PFSK-1 (cell line): ENCODE data around the gene RXFP3.

Experiments
- FOXP2 ChIP-seq: optimal IDR thresholded peaks from 2 replicates; pipeline ENCODE3; 2011; ENCODE audit warnings: borderline replicate concordance, control low read depth, inconsistent platforms; ENCODE audit not compliant: insufficient read depth; ENCODE audit errors: extremely low read length, extremely low read depth
- POLR2AphosphoS5 ChIP-seq: IDR thresholded peaks from 2 replicates; pipeline ENCODE4 v1.6.1; 2012; ENCODE audit warnings: low read depth, mild to moderate bottlenecking, control low read depth, low read length, moderate library complexity
- REST ChIP-seq, 2 experiments: IDR thresholded peaks; 2 replicates each; pipeline versions ENCODE4 v1.6.1 to v1.8.0; 2011 to 2012; ENCODE audit warnings: low read depth in 2 of 2, low read length in 2 of 2, control low read depth in 1 of 2, inconsistent platforms in 1 of 2, mild to moderate bottlenecking in 1 of 2, moderate library complexity in 1 of 2; ENCODE audit not compliant: insufficient read depth in 1 of 2
- SIN3A ChIP-seq: IDR thresholded peaks from 2 replicates; pipeline ENCODE4 v1.6.1; 2012; ENCODE audit warnings: mild to moderate bottlenecking, low read length, moderate library complexity, borderline replicate concordance; ENCODE audit not compliant: insufficient read depth
- TAF1 ChIP-seq: IDR thresholded peaks from 2 replicates; pipeline ENCODE4 v1.6.1; 2012; ENCODE audit warnings: low read length, control low read depth, borderline replicate concordance; ENCODE audit not compliant: insufficient read depth

The RXFP3 gene

DNA sequence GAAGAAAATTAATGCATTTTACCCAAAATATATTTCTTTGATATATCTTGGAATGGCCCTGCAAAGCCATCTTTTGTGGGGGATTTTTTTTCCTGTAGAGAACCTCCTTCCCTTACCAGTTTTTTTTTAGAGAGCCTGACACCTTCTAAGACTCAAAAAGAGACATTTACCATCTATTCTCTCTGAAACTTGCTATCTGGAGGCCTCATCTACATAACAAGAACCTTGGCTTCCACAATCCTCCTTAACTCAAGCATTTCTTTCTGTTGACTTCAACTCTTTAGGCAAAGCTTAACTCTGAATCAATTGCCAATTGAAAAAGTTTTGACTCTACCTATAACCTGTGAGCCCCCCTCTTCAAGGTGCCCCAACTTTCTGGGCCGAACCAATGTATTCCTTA, 42.1 kb downstream of the RXFP3 start:
- TF ChIP-seq FOXP2 (no peak), SIN3A (no peak), TAF1 (no peak), REST (IDR thresholded peaks at IDR 0.05; ENCODE audit: insufficient read depth in 1 of 2, low read depth in 2 of 2, low read length in 2 of 2) (no peak), POLR2AphosphoS5 (no peak)

DNA sequence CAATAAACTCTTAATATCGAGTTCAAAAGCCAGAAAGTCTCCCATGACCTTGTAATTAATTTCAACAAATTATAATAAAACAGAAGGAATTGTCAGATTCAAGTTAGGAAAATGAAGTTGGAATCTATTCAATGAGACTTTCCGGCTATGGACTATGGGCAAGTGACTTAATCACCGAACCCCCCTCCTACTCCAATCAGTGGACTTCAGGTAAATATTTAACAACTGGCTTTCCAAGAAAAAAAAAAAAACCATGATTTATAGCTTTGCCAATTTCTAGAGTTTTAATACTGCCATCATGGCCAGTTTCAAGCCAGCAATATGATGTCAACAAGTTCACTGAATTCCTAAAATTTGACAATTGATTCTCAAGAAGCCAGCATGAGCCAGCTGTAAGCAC, 43.8 kb downstream of the RXFP3 start:
- no peak for TF ChIP-seq FOXP2
- no peak for TF ChIP-seq POLR2AphosphoS5
- no peak for TF ChIP-seq SIN3A
- no peak for TF ChIP-seq REST (IDR thresholded peaks at IDR 0.05; ENCODE audit: insufficient read depth in 1 of 2, low read depth in 2 of 2, low read length in 2 of 2)
- TF ChIP-seq TAF1 = no peak

DNA sequence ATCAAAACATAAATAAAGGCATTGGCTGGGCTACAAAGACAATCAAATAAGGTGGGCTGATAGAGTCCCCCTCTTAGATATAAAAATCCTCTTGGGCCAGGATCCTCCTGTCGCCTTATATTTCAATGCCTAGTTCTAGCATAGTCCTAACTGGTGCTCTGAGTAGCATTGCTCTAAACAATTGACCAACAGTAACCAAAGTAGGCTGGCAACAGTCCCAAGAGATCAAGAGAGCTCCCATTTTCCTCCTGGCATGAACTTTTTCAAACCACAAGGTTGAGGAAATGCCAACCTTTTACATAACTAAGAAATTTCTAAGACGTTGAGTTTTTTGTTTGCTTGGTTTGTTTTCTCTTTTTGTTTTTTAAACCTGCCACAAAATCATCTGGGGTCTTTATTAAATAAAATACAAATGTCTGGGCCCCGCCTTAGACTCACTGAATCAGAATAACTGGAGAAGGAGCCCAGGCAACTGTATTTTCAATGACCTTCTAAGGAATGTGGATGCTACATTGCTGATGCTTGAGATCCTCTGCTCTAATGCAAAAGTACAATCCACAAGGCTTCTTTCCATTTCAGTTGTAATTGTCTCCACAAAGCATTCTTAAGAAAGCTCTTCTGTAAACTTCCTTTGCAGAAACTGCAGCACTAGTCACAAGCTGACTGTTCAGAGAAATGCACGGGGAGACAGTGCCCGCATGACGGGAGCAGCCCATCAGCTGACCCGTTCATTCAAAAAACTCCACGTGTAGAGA, 45.4 kb downstream of the RXFP3 start:
- TF ChIP-seq TAF1 (no peak), SIN3A (no peak), REST (IDR thresholded peaks at IDR 0.05; ENCODE audit: insufficient read depth in 1 of 2, low read depth in 2 of 2, low read length in 2 of 2) (no peak), FOXP2 (no peak), POLR2AphosphoS5 (no peak)

GRCh38 chr5:33984178-33984577, 48.0 kb downstream of the RXFP3 start:
- TF ChIP-seq REST (IDR thresholded peaks at IDR 0.05; ENCODE audit: insufficient read depth in 1 of 2, low read depth in 2 of 2, low read length in 2 of 2) (no peak), SIN3A (no peak), POLR2AphosphoS5 (no peak), FOXP2 (no peak), TAF1 (no peak)

DNA sequence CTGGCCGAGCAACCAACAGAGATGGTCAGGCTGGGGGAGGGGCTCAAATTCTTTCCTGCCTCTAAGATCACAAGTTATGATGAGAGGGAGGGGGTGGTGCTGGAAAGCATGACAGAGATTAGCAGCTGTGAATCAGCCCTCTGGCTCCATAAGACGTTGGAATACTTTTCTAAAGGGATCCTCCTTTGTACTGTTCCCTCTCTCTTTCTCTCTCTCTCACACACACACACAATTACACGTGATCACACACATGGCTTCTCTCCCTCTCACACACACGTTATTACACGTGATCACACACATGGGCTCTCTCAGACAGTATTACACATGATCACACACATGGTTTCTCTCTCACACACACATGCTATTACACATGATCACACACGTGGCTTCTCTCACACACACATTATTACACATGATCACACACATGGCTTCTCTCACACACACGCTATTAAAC, 48.5 kb downstream of the RXFP3 start, which contains the start of gene SLC45A2:
Gene SLC45A2, minus strand, starts transcription at position 23 of the 454 bp plus-strand sequence. CDS start 110 bp downstream, outside the sequence.
- TF ChIP-seq FOXP2 (no peak), REST (IDR thresholded peaks at IDR 0.05; ENCODE audit: insufficient read depth in 1 of 2, low read depth in 2 of 2, low read length in 2 of 2) (no peak), POLR2AphosphoS5 (no peak), SIN3A (no peak), TAF1 (no peak)
